HG02678 (cell line): ENCODE data around the gene ZNF438.

Source experiments
- ATAC-seq: cut with Tn5 transposase; IDR thresholded peaks from one replicate; pipeline ENCODE4 v1.9.1; 2021; ENCODE audit warnings: mild to moderate bottlenecking, moderate library complexity; ENCODE audit not compliant: unreplicated experiment

Gene ZNF438

GRCh38 chr10:31014161-31014875 lies 17.3 kb downstream of the ZNF438 start:
- ATAC-seq: no peak

- no peak for ATAC-seq
Observed at GRCh38 chr10:31013331-31013730, 18.3 kb downstream of the ZNF438 start.

DNA sequence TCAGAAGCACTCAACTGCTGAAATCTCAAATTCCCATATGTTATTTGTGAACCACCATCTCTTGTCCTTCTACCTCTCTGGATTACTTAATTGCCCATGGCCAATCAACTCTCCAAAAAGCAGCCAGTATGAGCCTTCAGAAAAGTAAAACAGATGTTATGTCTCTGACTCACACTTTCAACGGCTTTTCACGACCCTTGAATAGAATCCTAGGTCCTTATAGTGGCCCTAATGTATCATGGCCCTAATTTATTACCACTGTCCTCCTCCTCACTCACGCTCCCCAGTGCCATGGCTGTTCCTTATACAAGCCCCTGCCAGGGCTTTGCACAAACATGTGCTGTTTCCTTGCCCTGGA lies 20.0 kb downstream of the ZNF438 start:
- ATAC-seq: no peak

GRCh38 chr10:31011017-31011664 lies 20.5 kb downstream of the ZNF438 start:
- ATAC-seq: no peak

- ATAC-seq: no peak
Observed at GRCh38 chr10:31010062-31010461, 21.6 kb downstream of the ZNF438 start.

- ATAC-seq: no peak
Observed at GRCh38 chr10:31005895-31006294, 25.8 kb downstream of the ZNF438 start.

- ATAC-seq: no peak
Observed at GRCh38 chr10:31004611-31005193, 27.0 kb downstream of the ZNF438 start.

GRCh38 chr10:31001740-31002139 lies 29.9 kb downstream of the ZNF438 start:
- no peak for ATAC-seq

- ATAC-seq: no peak
Observed at GRCh38 chr10:31000867-31001266, 30.8 kb downstream of the ZNF438 start.

DNA sequence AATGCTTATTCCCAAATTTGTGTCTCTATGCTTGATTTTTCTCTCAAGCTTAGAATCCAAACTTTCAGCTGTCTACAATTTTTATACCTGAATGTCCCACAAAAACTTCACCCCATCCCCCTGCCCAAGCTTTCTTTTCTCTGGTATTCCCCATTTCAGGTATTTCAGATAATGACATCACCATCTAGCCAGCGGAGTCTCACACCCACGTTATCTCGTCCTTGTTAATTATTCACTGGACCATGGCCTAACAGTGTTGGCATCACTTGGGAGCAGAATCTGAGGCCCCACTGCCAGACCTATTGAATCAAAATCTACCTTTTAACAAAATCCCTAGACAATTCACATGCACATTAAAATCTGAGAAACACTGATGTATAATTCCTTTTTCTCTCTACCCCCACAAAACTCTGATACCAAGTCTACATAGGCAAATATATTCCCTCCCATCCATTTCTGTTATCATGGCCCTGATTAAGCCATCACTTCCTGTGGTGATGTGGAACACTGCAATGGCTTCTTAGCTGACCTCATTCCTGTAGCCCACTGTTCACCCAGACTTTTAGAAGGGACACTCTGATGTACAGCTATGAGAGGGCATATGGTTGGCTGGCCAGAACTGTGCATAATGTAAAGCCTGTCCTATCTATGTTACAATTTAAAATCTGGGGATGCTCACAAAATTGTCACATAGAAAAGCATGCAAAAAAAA lies 31.4 kb downstream of the ZNF438 start:
- ATAC-seq: no peak

- ATAC-seq: no peak
Observed at GRCh38 chr10:30999070-30999712, 32.5 kb downstream of the ZNF438 start.

DNA sequence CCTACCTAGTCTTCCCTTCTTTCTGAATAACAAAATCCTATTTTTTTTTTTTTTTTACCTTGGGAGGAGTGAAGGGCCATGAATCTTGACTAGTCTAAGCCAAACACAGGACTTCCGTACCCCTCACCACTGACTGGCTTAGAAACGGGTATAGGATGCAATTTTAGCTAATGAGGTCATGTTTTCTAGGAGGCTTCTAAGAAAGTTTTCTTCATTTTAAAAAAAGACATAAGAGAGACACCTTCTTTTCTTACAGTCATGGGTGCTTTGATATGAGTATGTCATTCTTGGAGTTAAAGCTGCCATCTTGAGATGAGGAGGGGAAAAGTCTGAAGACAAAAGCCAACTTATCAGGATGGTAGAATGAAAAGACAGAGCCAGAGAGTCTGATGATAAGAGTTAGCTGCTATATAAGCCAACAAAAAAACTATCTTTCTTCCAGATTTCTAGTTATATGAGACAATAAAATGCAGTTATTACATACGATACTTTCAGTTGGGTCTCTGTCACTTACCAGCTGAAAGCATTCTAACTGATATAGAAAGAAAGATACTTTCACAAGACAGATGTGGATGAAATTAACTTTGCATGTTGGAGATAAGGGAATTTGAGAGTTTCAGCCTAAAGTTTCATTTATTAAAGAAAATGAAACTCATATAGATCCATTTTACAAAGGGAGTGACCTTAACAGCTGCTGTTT lies 34.0 kb downstream of the ZNF438 start:
- ATAC-seq: no peak

- ATAC-seq: no peak
Observed at GRCh38 chr10:30996481-30997005, 35.1 kb downstream of the ZNF438 start.

DNA sequence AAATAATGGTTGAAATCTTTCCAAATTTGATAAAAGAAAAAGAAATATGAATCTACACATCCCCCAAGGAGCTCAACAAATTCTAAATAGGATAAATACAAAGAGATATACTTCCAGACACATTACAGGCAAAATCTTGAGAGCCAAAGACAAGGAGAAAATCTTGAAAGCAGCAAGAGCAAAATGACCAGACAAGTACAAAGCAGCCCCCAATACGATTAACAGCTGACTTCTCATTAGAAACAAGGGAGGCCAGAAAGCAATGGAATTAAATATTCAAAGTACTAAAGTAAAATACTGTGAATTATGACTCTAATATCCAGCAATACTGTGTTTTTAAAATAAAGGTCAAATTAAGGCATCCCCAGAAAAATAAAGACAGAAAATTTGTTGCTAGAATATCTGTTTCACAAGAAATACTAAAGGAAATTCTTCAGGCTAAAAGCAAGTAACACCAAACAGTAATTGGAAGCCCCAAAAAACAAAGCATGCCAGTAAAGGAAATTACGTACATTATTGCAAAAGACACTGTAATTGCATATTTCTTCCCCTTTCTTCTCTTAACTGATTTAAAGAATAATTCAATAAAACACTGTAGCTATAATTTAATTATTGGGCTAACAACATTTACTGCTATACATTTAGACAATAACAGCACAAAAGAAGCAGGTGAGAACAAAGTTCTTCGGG lies 36.4 kb downstream of the ZNF438 start:
- ATAC-seq: no peak

DNA sequence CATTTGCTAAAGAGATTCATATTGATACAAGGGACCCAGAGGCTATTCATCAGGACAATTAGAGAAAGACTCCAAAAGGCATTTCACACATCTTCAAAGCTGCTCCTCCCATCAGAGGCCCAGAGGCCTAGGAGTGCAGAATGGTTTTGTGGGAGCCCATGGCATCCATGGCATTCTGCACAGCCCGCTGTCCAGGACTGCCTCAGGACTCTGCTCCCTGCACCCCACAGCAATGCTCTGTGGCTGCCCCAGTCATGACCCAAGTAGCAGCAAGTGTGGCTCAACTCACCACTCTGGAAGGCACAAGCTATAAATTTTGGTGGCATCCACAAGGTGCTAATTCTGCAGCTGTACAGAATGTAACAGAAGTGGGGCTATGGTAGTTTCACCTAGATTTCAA lies 38.5 kb downstream of the ZNF438 start:
- no peak for ATAC-seq

DNA sequence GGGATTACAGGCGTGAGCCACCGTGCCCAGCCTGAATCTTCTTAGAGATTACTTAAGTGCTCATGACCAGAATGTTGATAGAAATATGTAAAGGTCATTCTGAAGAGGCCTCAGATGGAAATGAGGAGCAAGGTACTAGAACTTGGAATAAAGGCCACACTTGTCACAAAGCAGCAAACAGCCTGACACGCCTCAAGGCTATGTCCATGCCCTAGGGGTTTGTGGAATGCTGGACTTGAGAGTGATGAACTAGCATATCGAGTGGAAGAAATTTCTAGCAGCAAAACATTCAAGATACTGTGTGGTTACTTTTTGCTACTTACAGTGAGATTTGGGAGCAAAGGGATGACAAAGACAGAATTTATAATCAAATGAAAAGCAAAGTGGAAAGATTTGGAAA lies 39.0 kb downstream of the ZNF438 start:
- ATAC-seq: no peak

- no peak for ATAC-seq
Observed at GRCh38 chr10:30991647-30992011, 40.0 kb downstream of the ZNF438 start.

DNA sequence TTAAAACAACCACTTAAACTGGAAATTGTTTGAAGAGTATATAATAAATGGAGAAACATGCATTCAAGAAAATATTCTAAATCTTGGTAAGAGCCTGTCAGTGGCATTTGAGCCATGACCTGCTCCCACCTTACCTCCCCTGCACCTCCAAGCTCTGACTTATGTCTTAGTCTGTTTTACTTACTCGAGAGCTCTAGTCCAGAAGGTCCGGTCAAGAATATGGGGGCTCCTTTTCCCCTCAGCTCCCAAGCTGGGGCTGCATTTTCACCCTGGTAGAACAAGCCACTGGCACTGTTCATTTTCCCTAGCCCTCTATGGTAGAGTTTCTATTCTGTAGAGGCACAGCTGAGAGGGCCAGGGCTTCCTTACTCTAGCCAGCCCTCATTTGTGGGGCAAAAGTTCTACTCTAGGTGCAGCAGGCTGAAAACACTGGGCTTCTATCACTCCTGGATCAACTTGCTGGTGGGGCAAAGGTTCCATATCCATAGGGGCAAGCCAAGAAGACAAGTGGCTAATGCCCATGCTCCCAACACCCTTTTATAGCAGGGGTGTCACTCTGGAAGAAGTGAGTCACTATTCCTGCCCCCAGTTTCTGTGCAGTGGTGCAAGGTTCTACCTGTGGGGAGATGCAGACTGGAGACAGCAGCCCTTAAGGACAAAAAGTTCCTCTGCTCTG lies 40.6 kb downstream of the ZNF438 start:
- no peak for ATAC-seq

DNA sequence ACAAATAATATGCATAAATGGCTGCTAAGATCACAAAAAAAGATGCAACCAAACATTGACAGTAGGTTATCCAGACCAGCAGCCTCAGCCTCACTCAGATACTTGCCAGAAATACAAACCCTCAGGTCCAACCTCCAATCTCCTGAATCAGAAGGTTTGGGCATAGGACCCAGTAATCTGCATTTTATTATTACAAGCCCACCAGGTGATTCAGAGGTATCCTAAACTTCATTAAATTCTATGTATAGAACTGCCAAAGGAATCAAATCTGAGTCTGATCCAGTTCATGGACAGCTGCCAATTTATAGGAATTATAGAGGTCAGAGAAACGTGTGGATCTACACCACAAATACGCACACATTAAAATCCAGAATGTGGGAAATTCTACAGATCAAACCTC lies 41.3 kb downstream of the ZNF438 start:
- no peak for ATAC-seq
